ENCODE measurements around the gene LRP5.
"Not testable (repeated sequence)": the region's sequence is repeated elsewhere in the genome, so short reads cannot be mapped to it uniquely, and the experiment has no call there.

The LRP5 gene

DNA sequence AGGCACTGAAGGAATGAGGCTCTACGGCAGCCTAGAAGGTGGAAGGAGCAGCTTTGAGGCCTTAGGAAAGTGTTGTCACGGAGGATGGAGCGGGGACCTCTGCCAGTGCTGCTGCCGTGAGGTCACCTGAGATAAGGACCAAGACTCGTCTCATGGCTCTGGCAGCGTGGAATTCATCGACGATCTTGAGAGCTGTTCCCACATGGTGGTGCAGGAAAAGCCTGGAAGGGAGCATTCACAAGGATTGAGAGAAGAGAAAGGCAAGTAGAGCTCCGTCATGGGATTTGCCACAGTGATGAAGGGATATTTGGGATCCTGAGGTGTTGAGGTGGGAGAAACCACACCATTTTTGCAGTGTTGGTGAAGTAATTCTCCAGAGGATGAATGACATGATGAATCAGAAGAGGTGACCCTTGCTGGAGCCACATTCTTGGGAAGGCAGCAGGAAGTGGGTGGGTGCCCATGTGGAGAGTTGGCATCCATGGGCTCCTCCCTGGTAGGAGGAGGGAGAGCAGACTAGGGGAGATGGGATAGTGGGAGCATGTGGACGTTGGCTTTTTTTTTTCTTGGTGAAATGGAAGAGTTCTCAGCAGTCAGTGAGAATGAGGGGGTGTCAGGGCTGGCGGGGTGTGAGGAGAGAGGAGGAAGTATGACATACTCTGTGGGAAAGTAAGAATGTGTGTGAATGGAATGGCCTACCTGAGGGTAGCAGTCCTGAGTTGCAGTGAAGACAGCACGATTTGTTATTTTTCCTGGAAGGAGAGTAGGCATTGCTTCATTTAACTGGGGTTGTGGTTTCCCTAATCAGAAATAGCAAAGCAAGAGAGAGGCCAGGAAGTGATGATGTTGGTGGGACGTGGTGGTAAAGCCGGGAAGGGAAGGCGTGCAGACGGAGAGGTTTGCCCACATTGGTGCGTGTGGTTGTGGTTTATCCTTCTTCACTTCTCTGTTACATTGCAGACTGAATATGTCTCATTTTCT, 159.3 kb downstream of the LRP5 start:
- no peak for FAIRE-seq

GRCh38 chr11:68472778-68473177, 160.4 kb downstream of the LRP5 start:
- FAIRE-seq = no peak

- FAIRE-seq = no peak
Observed at GRCh38 chr11:68473693-68474092, 161.3 kb downstream of the LRP5 start.

GRCh38 chr11:68475626-68476025, 163.2 kb downstream of the LRP5 start:
- FAIRE-seq = not testable (repeated sequence)

- FAIRE-seq = no peak
Observed at GRCh38 chr11:68479390-68479789, 167.0 kb downstream of the LRP5 start.

GRCh38 chr11:68480193-68480592, 167.8 kb downstream of the LRP5 start:
- no peak for FAIRE-seq

DNA sequence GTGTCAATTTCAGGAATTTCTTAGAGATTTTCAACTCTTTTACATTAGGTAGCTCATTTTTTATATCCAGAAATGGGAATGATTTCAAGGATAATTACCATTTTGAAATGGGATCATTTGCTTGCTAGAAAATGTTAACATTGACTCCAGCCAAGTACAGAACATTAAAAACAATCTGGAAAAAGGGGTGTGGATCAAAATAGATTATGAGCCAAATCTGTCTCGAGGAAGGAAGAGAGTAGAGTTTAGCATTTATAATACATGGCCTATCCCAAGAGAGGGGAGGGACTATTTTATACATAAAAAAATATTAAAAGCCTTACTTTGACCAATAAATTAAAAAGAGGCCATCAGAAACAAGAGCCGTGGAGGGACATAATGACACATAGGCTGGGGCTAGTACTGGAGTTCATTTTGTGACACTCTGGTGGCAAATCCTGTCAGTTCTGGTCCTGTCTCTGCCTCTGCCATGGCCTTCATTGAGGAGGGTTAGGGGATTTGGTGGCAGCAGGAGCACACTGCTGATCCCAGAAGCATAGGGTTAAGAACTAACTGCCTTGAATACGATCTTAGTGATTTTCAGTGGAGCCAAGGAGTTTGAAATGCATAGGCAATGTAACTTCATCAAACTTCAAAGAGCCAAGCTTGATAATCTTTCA, 168.6 kb downstream of the LRP5 start:
- no peak for FAIRE-seq

- FAIRE-seq = no peak
Observed at GRCh38 chr11:68481579-68482240, 169.3 kb downstream of the LRP5 start.

DNA sequence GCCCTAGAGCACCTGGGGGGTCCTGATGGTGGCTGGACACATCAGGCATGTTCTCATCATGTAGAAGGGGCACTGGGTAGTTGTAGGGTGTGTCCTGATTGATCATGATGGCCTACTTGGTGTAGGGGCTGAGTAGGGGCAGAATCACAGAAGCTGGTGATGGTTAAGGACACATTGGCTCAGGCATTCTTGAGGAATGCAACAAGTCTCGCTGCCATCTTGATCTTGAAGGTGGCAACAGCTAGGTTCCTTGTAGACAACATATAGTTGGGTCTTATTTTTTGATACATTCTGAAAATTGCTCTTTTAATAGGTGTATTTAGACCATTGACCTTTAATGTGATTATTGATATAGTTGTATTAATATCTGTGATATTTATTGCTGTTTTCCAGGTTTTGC, 176.2 kb downstream of the LRP5 start:
- FAIRE-seq = no peak

DNA sequence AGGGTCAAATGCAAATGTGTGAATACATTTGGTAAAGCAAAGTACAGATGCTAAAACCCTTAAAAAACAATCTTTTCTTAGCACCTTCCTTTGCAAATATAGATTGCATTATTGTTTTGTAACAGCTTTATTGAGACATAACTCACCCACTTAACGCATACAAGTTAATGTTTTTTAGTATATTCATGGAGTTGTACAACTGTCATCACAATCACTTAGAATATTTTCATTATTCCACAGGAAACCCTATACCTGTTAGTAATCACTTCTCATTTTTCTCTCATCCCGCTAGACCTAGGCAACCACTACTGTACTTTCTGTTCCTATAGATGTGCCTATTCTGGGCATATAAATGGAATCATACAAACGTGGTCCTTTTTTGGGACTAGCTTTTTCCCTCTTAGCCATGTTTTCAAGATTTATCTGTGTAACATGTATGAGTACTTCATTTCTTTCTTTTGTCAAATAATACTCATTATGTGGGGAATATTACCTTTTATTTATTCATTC, 182.9 kb downstream of the LRP5 start:
- FAIRE-seq = no peak

DNA sequence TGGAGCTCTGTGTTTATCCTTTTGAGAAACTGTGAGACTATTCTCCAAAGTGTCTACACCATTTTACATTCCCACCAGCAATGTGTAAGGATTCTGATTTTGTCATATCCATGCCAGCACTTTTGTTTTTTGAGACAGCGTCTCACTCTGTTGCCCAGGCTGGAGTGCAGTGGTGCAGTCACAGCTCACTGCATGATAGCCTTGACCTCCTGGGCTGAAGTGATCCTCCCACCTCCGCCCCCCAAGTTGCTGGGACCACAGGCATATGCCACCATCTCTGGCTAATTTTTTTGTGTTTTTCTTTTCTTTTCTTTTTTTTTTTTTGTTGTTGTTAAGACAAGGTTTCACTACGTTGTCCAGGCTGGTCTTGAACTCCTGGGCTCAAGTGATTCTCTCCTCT, 183.5 kb downstream of the LRP5 start:
- no peak for FAIRE-seq

DNA sequence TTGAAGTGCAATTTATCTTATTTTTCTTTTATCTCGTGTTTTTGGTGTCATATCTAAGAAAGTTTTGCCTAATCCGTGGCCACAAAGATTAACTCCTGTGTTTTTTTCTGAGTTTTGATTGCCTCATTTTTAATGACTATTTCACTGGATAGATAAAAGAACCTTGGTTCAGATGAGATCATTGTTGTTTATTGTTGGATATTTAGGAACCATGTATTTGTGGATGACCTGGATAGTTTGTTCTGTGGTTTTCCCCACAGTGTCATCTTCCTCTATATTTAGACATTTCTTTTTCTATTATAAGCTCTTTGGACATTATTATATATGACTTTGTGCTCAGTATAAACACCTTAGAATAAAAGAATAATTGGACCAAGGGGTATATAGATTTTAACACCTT, 185.4 kb downstream of the LRP5 start:
- FAIRE-seq = no peak

DNA sequence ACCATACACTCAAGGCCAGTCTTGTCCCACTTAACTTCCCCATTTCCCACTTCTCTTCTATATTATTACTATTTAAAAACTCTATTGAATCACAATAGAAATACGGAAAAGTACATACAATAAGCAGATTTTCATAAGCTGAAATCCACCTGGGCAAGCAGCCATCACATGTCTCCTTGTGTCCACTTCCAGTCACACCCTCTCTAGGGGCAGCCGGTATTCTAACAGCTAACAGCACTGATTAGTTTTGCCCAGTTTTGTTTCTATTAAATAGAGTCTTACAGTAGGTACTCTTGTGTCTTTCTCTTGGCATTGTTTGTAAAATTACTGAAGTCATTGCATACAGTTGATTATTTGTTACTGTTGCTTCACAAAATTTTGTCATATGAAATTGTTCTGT, 185.9 kb downstream of the LRP5 start:
- no peak for FAIRE-seq
